Naive thymus-derived CD8-positive, alpha-beta T cell (primary cell): ENCODE results near the gene NGRN. TPM values are rescaled to one million over a fixed set of nuclear protein-coding genes. Genes with fewer than 3 reads are reported as not detected.

ENCODE experiments used
- ATAC-seq, 2 donors: fragments of 150-1000 bp; cut with Tn5 transposase in 1 of 2; sonication (Bioruptor Pico), chemical (Tn5 transposase) in 1 of 2; 1 replicate in 1 of 2; 2 replicates in 1 of 2; pipeline ENCODE4 v1.10.0; 2021; ENCODE audit warnings: mild to moderate bottlenecking in 2 of 2, moderate library complexity in 2 of 2
- POLR2A ChIA-PET: fragments of 350-600 bp; sonication (Branson Sonifier 250); formaldehyde crosslinking; loops from one replicate; lab custom pipeline; 2021; ENCODE audit warnings: antibody characterized with exemption; lab: Charles Lee
- DNase-seq, 10 donors: peaks; one replicate each; pipeline versions ENCODE4 v3.0.0 to v3.0.0-alpha.2; 2020 to 2022
- H3K27ac Mint-ChIP-seq, 10 donors: one replicate each; pipeline ENCODE4 v1.8.0; 2020 to 2022; ENCODE audit warnings: mild to moderate bottlenecking in 10 of 10, mixed read lengths in 10 of 10, moderate library complexity in 4 of 10, inconsistent platforms in 1 of 10
- H3K27me3 Mint-ChIP-seq, 5 donors: one replicate each; pipeline ENCODE4 v1.8.0; 2021 to 2022; ENCODE audit warnings: mixed read lengths in 5 of 5
- H3K36me3 Mint-ChIP-seq, 3 donors: one replicate each; pipeline ENCODE4 v1.8.0; 2020 to 2022; ENCODE audit warnings: mixed read lengths in 3 of 3, mild to moderate bottlenecking in 2 of 3, inconsistent platforms in 1 of 3
- H3K4me1 Mint-ChIP-seq, 4 donors: one replicate each; pipeline ENCODE4 v1.8.0; 2021 to 2022; ENCODE audit warnings: mixed read lengths in 4 of 4
- H3K4me3 Mint-ChIP-seq, 10 donors: one replicate each; pipeline ENCODE4 v1.8.0; 2020 to 2022; ENCODE audit warnings: mild to moderate bottlenecking in 10 of 10, mixed read lengths in 10 of 10, moderate library complexity in 6 of 10, inconsistent platforms in 1 of 10
- H3K9me3 Mint-ChIP-seq, 9 donors: one replicate each; pipeline ENCODE4 v1.8.0; 2020 to 2022; ENCODE audit warnings: mixed read lengths in 9 of 9, mild to moderate bottlenecking in 3 of 9, inconsistent platforms in 1 of 9, moderate library complexity in 1 of 9
- polyA plus RNA-seq, 3 donors: library from polyadenylated mRNA; unstranded; fragments of 300-500 nt; fragmentation: Illumina TruSeq; gene quantifications; one replicate each; pipeline ENCODE4 v1.2.3, GENCODE V29; 2021
- total RNA-seq, 8 experiments: library from RNA in 2 of 8; stranded (reverse) in 2 of 8; gene quantifications; one replicate each; pipeline ENCODE4 v1.2.3 and lab custom pipeline; 2021 to 2026

NGRN gene
- total RNA-seq = 10 to 100 TPM; 47.7 to 53.3 TPM
- 10 to 100 TPM; 25.9 to 42.9 (median 26.5) TPM for polyA plus RNA-seq
- total RNA-seq (lab: John Stamatoyannopoulos, UW) = 14.2 to 27.1 (median 15.2) reads per million in 6 experiments

GRCh38 chr15:90265271-90266060, at the start of gene NGRN:
TSS of gene NGRN (plus strand) at chr15:90265672. CDS start at chr15:90265713, 41 bp downstream.
- H3K4me3 Mint-ChIP-seq = peak within 1 kb of the TSS; percentile 95 to 98 (median 97)
- no peaks in the 10 kb centered on the region for H3K27me3 Mint-ChIP-seq

DNA sequence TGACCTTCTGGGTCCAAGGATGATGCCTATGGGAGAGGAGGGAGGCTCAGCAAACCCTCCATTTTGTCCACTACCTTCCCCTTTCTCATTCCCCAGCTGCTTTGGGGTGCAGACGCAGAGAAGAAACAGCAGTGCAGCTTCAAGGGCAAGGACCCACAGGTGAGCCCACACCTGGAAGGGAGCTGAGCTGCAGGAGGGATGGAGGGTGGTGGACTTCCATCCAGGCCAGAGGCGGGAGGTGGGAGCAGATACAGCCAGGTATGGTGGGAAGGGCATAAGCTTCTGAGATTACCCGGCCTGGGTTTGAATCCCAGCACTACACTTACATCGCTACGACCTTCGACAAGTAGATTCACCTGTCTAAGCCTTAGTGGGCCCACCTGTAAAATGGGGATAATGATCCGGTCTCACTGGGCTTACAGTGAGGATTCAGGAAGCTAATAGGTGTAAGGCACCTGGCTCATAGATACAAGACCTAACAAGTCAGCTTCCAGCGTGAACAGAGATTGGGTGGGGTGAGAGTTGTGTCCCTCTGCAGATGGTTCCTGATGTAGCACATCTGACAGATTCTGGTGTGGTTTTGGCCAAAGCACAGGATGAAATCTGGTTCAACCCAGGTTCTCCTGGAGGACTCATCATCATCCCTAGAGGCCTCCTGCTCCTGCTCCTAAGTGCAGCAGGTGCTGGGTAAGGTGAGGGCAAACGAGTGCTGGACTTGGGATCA, 47.6 kb upstream of the NGRN start:
- Mint-ChIP-seq H3K4me1 (peaks cover 7 to 56% (median 24%) of the 10 kb centered on the region in 4 donors), H3K9me3 (peaks cover 0 to 2% (median 0%) of the 10 kb centered on the region in 9 donors), H3K27ac (peak overlapping the region in 1 of 10 donors; percentile 67), H3K36me3 (peaks cover 0 to 2% (median 0%) of the 10 kb centered on the region in 3 donors), H3K27me3 (no peaks in the 10 kb centered on the region), H3K4me3 (no peak overlapping the region)
- DNase-seq = peak in 1 of 10 donors; percentile 23
- POLR2A ChIA-PET = interaction anchor here (0.5 to 1.5 kb wide), 4 partner anchors 13 to 60 kb away, joined by 3 to 4 read pairs (median 4); partner anchors contain the start of genes CIB1 and GDPGP1
- no peak for ATAC-seq

More at GRCh38 chr15:90265271-90266060, at the start of gene NGRN:
- Mint-ChIP-seq H3K36me3 (peaks cover 0 to 35% (median 9%) of the 10 kb centered on the region in 3 donors), H3K9me3 (no peaks in the 10 kb centered on the region), H3K27ac (peak within 1 kb of the TSS; percentile 96 to 99 (median 99)), H3K4me1 (peaks cover 25 to 56% (median 55%) of the 10 kb centered on the region in 4 donors)
- DNase-seq = peak; percentile 78 to 97 (median 92)
- POLR2A ChIA-PET = interaction anchor here (0.5 to 2.5 kb wide), 11 partner anchors 16 to 634 kb away, joined by 3 to 36 read pairs (median 4); partner anchors contain the start of genes CIB1, GDPGP1, SEMA4B and TTLL13
- ATAC-seq = peak; percentile 87 to 89

- Mint-ChIP-seq H3K9me3 (peaks cover 0 to 2% (median 0%) of the 10 kb centered on the region in 9 donors), H3K4me1 (peaks cover 7 to 41% (median 18%) of the 10 kb centered on the region in 4 donors), H3K27ac (peak overlapping the region in 3 of 10 donors; percentile 41 to 63 (median 48)), H3K36me3 (peaks cover 0 to 5% (median 2%) of the 10 kb centered on the region in 3 donors), H3K27me3 (no peaks in the 10 kb centered on the region), H3K4me3 (no peak overlapping the region)
- ATAC-seq (peak; percentile 95 to 96), DNase-seq (peak; percentile 40 to 79 (median 66))
- POLR2A ChIA-PET = interaction anchor here (1.0 to 1.8 kb wide), 2 partner anchors 12 to 27 kb away, joined by 5 to 8 read pairs; no protein-coding TSS in a partner anchor
Observed at GRCh38 chr15:90219421-90220141, 45.9 kb upstream of the NGRN start.

GRCh38 chr15:90221246-90221900, 44.1 kb upstream of the NGRN start:
- Mint-ChIP-seq H3K4me1 (peaks cover 4 to 29% (median 15%) of the 10 kb centered on the region in 4 donors), H3K4me3 (no peak overlapping the region), H3K36me3 (peaks cover 0 to 9% (median 0%) of the 10 kb centered on the region in 3 donors), H3K27ac (peak overlapping the region in 1 of 10 donors; percentile 3), H3K27me3 (no peaks in the 10 kb centered on the region), H3K9me3 (no peaks in the 10 kb centered on the region)
- POLR2A ChIA-PET = interaction anchor here (1.0 to 1.6 kb wide), 4 partner anchors 9 to 44 kb away, joined by 3 to 7 read pairs (median 4); partner anchors contain the start of gene NGRN
- no peak for ATAC-seq
- DNase-seq = peak in 1 of 10 donors; percentile 8

DNA sequence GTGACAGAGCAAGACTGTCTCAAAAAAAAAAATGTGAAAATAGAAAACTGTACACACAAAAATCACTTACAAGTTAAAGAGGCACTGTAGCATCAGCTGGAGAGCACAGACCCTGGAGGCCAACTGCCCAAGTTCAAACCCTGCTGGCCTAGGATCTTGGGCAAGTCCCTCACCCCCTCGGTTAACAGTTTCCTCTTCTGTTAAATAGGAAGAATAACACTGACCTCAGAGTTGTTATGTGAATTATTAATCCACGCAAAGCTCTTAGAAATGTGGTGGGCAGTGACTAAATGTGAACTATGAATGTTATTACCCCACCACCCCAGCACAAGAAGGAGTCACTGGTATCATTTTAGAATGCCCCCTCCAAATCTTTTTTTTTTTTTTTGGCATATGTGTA, 42.9 kb upstream of the NGRN start:
- no peak for ATAC-seq
- Mint-ChIP-seq H3K4me1 (peaks cover 4 to 22% (median 14%) of the 10 kb centered on the region in 4 donors), H3K27ac (no peak overlapping the region), H3K27me3 (no peaks in the 10 kb centered on the region), H3K36me3 (peaks cover 0 to 12% (median 0%) of the 10 kb centered on the region in 3 donors), H3K4me3 (no peak overlapping the region), H3K9me3 (no peaks in the 10 kb centered on the region)
- no peak for DNase-seq
- POLR2A ChIA-PET = interaction anchor here (1.0 kb wide), 1 partner anchor 20 kb away, joined by 3 read pairs; no protein-coding TSS in a partner anchor

DNA sequence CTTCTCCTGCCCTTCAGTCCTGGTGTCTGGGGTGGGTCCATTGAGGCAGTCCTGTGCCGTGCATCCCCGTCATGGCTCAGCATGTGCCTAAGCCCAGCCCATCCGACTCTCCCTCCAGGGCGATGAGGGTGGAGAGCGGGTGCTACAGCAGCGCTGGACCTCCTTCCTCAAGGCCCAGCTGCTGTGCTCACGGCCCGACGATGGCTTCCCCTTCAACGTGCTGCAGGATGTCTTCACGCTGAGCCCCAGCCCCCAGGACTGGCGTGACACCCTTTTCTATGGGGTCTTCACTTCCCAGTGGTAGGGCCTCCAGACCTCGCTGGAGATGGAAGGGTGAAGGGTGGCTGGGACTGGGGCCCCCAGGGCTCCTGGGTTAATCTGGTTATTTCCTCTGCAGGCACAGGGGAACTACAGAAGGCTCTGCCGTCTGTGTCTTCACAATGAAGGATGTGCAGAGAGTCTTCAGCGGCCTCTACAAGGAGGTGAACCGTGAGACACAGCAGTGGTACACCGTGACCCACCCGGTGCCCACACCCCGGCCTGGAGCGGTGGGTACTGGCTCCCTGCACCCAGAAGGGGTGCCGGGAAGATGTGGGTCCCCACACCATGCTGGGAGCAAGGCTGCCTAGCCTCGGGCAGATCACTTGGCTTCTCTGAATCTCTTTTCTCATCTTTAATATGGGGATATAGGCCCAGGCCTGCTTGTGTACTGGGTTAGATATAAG, 41.9 kb upstream of the NGRN start:
- POLR2A ChIA-PET = no interaction called here
- H3K36me3 Mint-ChIP-seq = peaks cover 0 to 13% (median 0%) of the 10 kb centered on the region in 3 donors
- H3K27me3 Mint-ChIP-seq = no peaks in the 10 kb centered on the region
- peak overlapping the region in 1 of 10 donors; percentile 40 for H3K27ac Mint-ChIP-seq
- H3K4me3 Mint-ChIP-seq = no peak overlapping the region
- DNase-seq (no peak), ATAC-seq (no peak)
- H3K9me3 Mint-ChIP-seq = no peaks in the 10 kb centered on the region
- H3K4me1 Mint-ChIP-seq = peaks cover 3 to 20% (median 14%) of the 10 kb centered on the region in 4 donors

GRCh38 chr15:90225047-90225446, 40.4 kb upstream of the NGRN start:
- H3K27ac Mint-ChIP-seq = no peak overlapping the region
- no peak overlapping the region for H3K4me3 Mint-ChIP-seq
- H3K9me3 Mint-ChIP-seq = no peaks in the 10 kb centered on the region
- POLR2A ChIA-PET = interaction anchor here (0.9 kb wide), 1 partner anchor 24 kb away, joined by 3 read pairs; no protein-coding TSS in a partner anchor
- DNase-seq (no peak), ATAC-seq (no peak)
- H3K4me1 Mint-ChIP-seq = peaks cover 6 to 19% (median 16%) of the 10 kb centered on the region in 4 donors
- H3K36me3 Mint-ChIP-seq = peaks cover 0 to 25% (median 2%) of the 10 kb centered on the region in 3 donors
- H3K27me3 Mint-ChIP-seq = no peaks in the 10 kb centered on the region

DNA sequence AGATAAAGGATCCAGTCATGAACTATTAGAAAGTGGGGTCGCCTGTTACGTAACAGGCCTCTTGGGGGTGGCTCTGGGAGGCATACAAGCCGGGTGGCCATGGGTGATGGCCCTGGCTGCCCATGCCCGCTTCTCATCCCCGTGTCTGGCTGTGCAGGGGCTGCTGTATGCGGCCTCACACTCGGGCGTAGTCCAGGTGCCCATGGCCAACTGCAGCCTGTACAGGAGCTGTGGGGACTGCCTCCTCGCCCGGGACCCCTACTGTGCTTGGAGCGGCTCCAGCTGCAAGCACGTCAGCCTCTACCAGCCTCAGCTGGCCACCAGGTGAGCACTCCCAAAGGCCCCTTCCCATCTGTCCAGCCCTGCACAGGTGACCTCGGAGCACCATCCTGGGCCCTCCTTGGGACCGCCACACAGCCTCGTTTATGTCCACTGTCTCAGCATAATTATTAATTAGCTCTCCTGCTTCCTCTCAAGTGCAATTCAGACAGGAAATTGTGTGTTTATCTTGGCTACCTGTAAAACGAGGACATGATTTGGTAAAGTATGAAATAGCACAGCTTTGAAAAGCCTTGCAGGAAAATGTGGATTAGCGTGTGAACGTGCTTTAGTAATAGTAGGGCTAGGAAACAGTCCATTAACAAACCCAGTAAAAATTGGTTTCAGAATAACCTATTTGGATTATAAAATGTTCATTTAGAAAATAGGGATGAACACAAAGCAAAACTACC, 39.8 kb upstream of the NGRN start:
- no peaks in the 10 kb centered on the region for H3K9me3 Mint-ChIP-seq
- DNase-seq (no peak), ATAC-seq (no peak)
- H3K4me3 Mint-ChIP-seq = no peak overlapping the region
- H3K27me3 Mint-ChIP-seq = no peaks in the 10 kb centered on the region
- peaks cover 8 to 25% (median 21%) of the 10 kb centered on the region in 4 donors for H3K4me1 Mint-ChIP-seq
- POLR2A ChIA-PET = interaction anchor here (0.8 to 0.9 kb wide), 2 partner anchors 8 to 23 kb away, joined by 3 read pairs; partner anchors contain the start of gene GDPGP1
- H3K27ac Mint-ChIP-seq = peak overlapping the region in 4 of 10 donors; percentile 4 to 55 (median 32)
- H3K36me3 Mint-ChIP-seq = peaks cover 0 to 29% (median 2%) of the 10 kb centered on the region in 3 donors

DNA sequence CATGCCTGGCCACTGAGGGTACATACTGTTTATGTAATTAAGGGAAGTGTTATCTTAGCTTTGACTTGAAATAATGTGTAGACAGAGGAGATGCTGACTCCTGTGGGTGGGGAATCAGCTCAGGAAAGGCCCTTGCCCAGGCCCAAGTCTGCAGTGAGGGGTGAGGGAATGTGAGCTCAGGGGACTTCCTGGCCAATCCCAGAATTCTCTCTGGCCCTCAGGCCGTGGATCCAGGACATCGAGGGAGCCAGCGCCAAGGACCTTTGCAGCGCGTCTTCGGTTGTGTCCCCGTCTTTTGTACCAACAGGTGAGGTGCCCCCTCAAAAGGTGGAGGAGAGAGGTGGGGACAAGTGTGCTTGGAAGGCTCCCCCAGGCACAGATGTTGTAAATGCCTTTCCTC, 38.1 kb upstream of the NGRN start:
- DNase-seq (no peak), ATAC-seq (no peak)
- H3K27me3 Mint-ChIP-seq = no peaks in the 10 kb centered on the region
- H3K4me3 Mint-ChIP-seq = no peak overlapping the region
- peaks cover 0 to 35% (median 5%) of the 10 kb centered on the region in 3 donors for H3K36me3 Mint-ChIP-seq
- H3K4me1 Mint-ChIP-seq = peaks cover 15 to 41% (median 36%) of the 10 kb centered on the region in 4 donors
- no peaks in the 10 kb centered on the region for H3K9me3 Mint-ChIP-seq
- POLR2A ChIA-PET = interaction anchor here (0.6 kb wide), 1 partner anchor 616 kb away, joined by 3 read pairs; no protein-coding TSS in a partner anchor
- peak overlapping the region in 8 of 10 donors; percentile 23 to 100 (median 72) for H3K27ac Mint-ChIP-seq
